Hepatocyte (in vitro differentiated cells): ENCODE results near the gene ANKRD11. TPM values are rescaled to one million over a fixed set of nuclear protein-coding genes. Genes with fewer than 3 reads are reported as not detected.

Experiments used
- DNase-seq: peaks from one replicate; pipeline ENCODE4 v3.0.0-alpha.2; 2016; ENCODE audit warnings: low spot score
- H2AFZ ChIP-seq: fragments of 200-600 bp; sonication (generic); 2 replicates; pipeline ENCODE4 v1.6.0; 2016; ENCODE audit warnings: antibody characterized with exemption, mild to moderate bottlenecking
- H3K27ac ChIP-seq: fragments of 200-600 bp; sonication (generic); 2 replicates; pipeline ENCODE4 v1.5.1; 2016; ENCODE audit warnings: mild to moderate bottlenecking
- H3K27me3 ChIP-seq: fragments of 200-600 bp; sonication (generic); 2 replicates; pipeline ENCODE4 v1.6.1; 2016
- H3K36me3 ChIP-seq: fragments of 200-600 bp; sonication (generic); replicated peaks from 2 replicates; pipeline ENCODE4 v1.5.1; 2016; ENCODE audit warnings: low read depth; ENCODE audit not compliant: insufficient read depth
- H3K4me1 ChIP-seq: fragments of 200-600 bp; sonication (generic); 2 replicates; pipeline ENCODE4 v1.5.1; 2016; ENCODE audit warnings: mild to moderate bottlenecking, moderate library complexity; ENCODE audit not compliant: insufficient read depth
- H3K4me2 ChIP-seq: fragments of 200-600 bp; sonication (generic); 2 replicates; pipeline ENCODE4 v1.6.0; 2016
- H3K4me3 ChIP-seq: fragments of 200-600 bp; sonication (generic); 2 replicates; pipeline ENCODE4 v1.5.1; 2016; ENCODE audit warnings: mild to moderate bottlenecking
- H3K79me2 ChIP-seq: fragments of 200-600 bp; sonication (generic); 2 replicates; pipeline ENCODE4 v1.6.0; 2017; ENCODE audit warnings: mild to moderate bottlenecking
- H3K9me2 ChIP-seq: fragments of 200-600 bp; sonication (generic); replicated peaks from 2 replicates; pipeline ENCODE4 v1.6.0; 2017; ENCODE audit warnings: mild to moderate bottlenecking; ENCODE audit not compliant: insufficient read depth
- H3K9me3 ChIP-seq: fragments of 200-600 bp; sonication (generic); 2 replicates; pipeline ENCODE4 v1.5.1; 2016; ENCODE audit warnings: low read depth, mild to moderate bottlenecking
- H4K20me1 ChIP-seq: fragments of 200-600 bp; sonication (generic); 2 replicates; pipeline ENCODE4 v1.6.0; 2016; ENCODE audit warnings: mild to moderate bottlenecking; ENCODE audit not compliant: insufficient read depth, poor library complexity, severe bottlenecking
- CTCF ChIP-seq: fragments of 200-600 bp; sonication (generic); IDR thresholded peaks from 2 replicates; pipeline ENCODE4 v1.5.1; 2016; ENCODE audit warnings: antibody characterized with exemption, mild to moderate bottlenecking; ENCODE audit not compliant: poor library complexity
- EZH2 ChIP-seq: fragments of 200-600 bp; sonication (generic); IDR thresholded peaks from 2 replicates; pipeline ENCODE4 v1.6.1; 2016; ENCODE audit warnings: antibody characterized with exemption, mild to moderate bottlenecking, borderline replicate concordance
- EZH2phosphoT487 ChIP-seq: fragments of 200-600 bp; sonication (generic); IDR thresholded peaks from one replicate; pipeline ENCODE4 v1.6.1; 2018; ENCODE audit warnings: antibody characterized with exemption, mild to moderate bottlenecking, low read depth, moderate library complexity; ENCODE audit not compliant: unreplicated experiment, severe bottlenecking
- WGBS: methylation state at CpG from one replicate; pipeline ENCODE4 v1.1.6; 2016; ENCODE audit warnings: low lambda C conversion rate; ENCODE audit errors: missing lambda C conversion rate; 5-methylcytosine and 5-hydroxymethylcytosine counted together
- polyA plus RNA-seq: library from polyadenylated mRNA; unstranded; fragments of >200 nt; fragmentation: Nextera tagmentation; extraction: Ambion mirVana; gene quantifications from 2 replicates; pipeline ENCODE4 v1.2.1, GENCODE V29; 2016
- total RNA-seq: library from RNA; depleted of rRNA; stranded (reverse); fragments of >200 nt; gene quantifications from 2 replicates; pipeline ENCODE4 v1.2.3, GENCODE V29; 2014

ANKRD11 gene
- total and polyA plus RNA-seq, 2 experiments from 2014 or later, result 48.7 to 130 TPM

DNA sequence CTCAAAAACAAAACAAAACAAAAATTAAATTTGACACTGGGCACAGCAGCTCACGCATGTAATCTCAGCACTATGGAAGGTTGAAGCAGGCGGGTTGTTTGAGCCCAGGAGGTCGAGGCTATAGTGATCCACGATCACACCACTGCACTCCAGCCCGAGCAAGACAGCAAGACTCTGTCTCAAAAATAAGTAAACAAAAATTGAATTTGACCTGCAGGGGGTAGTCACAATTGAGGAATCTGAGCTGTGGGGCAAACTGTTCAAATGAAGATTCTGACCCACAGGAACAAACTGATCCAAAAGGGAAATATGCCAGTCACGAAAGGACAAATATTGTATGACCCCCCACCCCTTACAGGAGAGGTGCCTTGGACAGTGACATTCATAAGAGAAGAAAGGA, 29.8 kb downstream of the ANKRD11 start:
- Histone ChIP-seq H3K27ac (no peak overlapping the region), H2AFZ (no peak overlapping the region), H3K9me2 (no peaks in the 10 kb centered on the region), H3K27me3 (no peaks in the 10 kb centered on the region), H3K4me2 (no peak overlapping the region), H3K4me3 (no peak overlapping the region), H3K79me2 (peaks cover 91% of the 10 kb centered on the region), H3K9me3 (no peaks in the 10 kb centered on the region), H3K36me3 (no peaks in the 10 kb centered on the region), H4K20me1 (peaks cover 86% of the 10 kb centered on the region), H3K4me1 (no peaks in the 10 kb centered on the region)
- WGBS, result 97% methylated on average over 6 of the region's 6 CpGs
- DNase-seq, result no peak
- TF ChIP-seq EZH2 (no peak), CTCF (no peak), EZH2phosphoT487 (no peak)

DNA sequence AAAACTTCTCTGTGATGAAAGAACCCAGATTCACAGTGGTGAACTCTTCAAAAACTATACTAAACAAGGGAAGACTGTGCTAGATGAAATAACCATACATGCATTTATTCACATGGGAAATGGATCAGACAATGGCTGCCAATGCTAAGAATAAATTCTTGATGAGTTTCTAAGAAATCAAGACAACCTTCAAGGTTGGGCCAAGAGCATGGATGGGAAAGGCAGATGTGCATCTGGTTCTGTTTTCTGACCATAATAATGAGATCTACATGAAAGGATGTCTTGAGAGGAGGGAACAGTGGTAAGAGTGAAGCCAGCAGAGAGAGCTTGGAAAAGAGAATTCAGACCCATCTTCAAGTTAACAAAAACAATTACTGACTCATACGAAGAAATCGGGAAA, 31.4 kb downstream of the ANKRD11 start:
- 94% methylated on average over 2 of the region's 2 CpGs for WGBS
- DNase-seq, result no peak

GRCh38 chr16:89458551-89458950, 31.8 kb downstream of the ANKRD11 start:
- no peak for TF ChIP-seq EZH2
- no peak for TF ChIP-seq CTCF

More for the DNA sequence above, 31.4 kb downstream of the ANKRD11 start:
- Histone ChIP-seq H3K36me3 (no peaks in the 10 kb centered on the region), H3K4me2 (no peak overlapping the region), H3K27me3 (no peaks in the 10 kb centered on the region), H3K9me3 (no peaks in the 10 kb centered on the region), H3K4me3 (no peak overlapping the region), H2AFZ (no peak overlapping the region), H4K20me1 (peaks cover 85% of the 10 kb centered on the region), H3K27ac (peak overlapping the region; percentile 23), H3K9me2 (no peaks in the 10 kb centered on the region), H3K4me1 (peaks cover 2% of the 10 kb centered on the region), H3K79me2 (peaks cover 91% of the 10 kb centered on the region)
- TF ChIP-seq CTCF (no peak), EZH2 (no peak), EZH2phosphoT487 (no peak)

More at GRCh38 chr16:89458551-89458950, 31.8 kb downstream of the ANKRD11 start:
- H3K4me1 ChIP-seq, result peaks cover 7% of the 10 kb centered on the region
- H3K4me3 ChIP-seq, result no peak overlapping the region
- H2AFZ ChIP-seq, result no peak overlapping the region
- H3K27ac ChIP-seq, result peak overlapping the region; percentile 23
- DNase-seq, result no peak
- no peaks in the 10 kb centered on the region for H3K9me3 ChIP-seq
- H3K9me2 ChIP-seq, result no peaks in the 10 kb centered on the region
- H3K36me3 ChIP-seq, result no peaks in the 10 kb centered on the region
- WGBS, result 94% methylated on average over 7 of the region's 7 CpGs
- no peaks in the 10 kb centered on the region for H3K27me3 ChIP-seq
- H4K20me1 ChIP-seq, result peaks cover 85% of the 10 kb centered on the region
- no peak overlapping the region for H3K4me2 ChIP-seq
- peaks cover 91% of the 10 kb centered on the region for H3K79me2 ChIP-seq
